Keratinocyte (primary cell): Measurements from ENCODE around the gene BABAM2. TPM values are rescaled to one million over a fixed set of nuclear protein-coding genes. Genes with fewer than 3 reads are reported as not detected.

Experiments used
- DNase-seq: peaks from one replicate; pipeline ENCODE4 v3.0.0-alpha.2; 2011; ENCODE audit warnings: low read depth, missing footprints, low spot score
- FAIRE-seq: peaks from 2 replicates; lab custom pipeline; 2011; peaks lifted over from hg19 to GRCh38; lab: Jason Lieb, UNC
- H2AFZ ChIP-seq: 2 replicates; pipeline ENCODE4 v1.6.0; 2012; ENCODE audit warnings: low read length, control low read depth, inconsistent platforms; ENCODE audit not compliant: control insufficient read depth
- H3K27ac ChIP-seq: 2 replicates; pipeline ENCODE4 v1.5.1; 2011; ENCODE audit warnings: low read length; ENCODE audit not compliant: control insufficient read depth, insufficient read depth
- H3K27me3 ChIP-seq: 3 replicates; pipeline ENCODE4 v1.6.0; 2011; ENCODE audit warnings: low read length; ENCODE audit not compliant: control insufficient read depth, insufficient read depth; ENCODE audit errors: extremely low read depth
- H3K36me3 ChIP-seq, 2 experiments: 2 replicates in 1 of 2; 3 replicates in 1 of 2; pipeline ENCODE4 v1.5.1; 2011; ENCODE audit warnings: low read length in 2 of 2, mild to moderate bottlenecking in 1 of 2; ENCODE audit not compliant: control insufficient read depth in 2 of 2, insufficient read depth in 2 of 2; ENCODE audit errors: extremely low read depth in 1 of 2
- H3K4me1 ChIP-seq: 3 replicates; pipeline ENCODE4 v1.5.1; 2011; ENCODE audit warnings: low read length; ENCODE audit not compliant: control insufficient read depth, insufficient read depth; ENCODE audit errors: extremely low read depth
- H3K4me2 ChIP-seq: 3 replicates; pipeline ENCODE4 v1.6.0; 2011; ENCODE audit warnings: low read depth, low read length; ENCODE audit not compliant: control insufficient read depth, insufficient read depth; ENCODE audit errors: extremely low read depth
- H3K4me3 ChIP-seq, 3 experiments: fragments of 200-600 bp in 1 of 3; sonication (generic) in 1 of 3; 2 replicates in 2 of 3; 3 replicates in 1 of 3; pipeline ENCODE4 v1.5.1; 2011 to 2016; ENCODE audit warnings: low read length in 3 of 3, mild to moderate bottlenecking in 3 of 3, control low read depth in 2 of 3, inconsistent platforms in 1 of 3, low read depth in 1 of 3, mixed read lengths in 1 of 3, mixed run types in 1 of 3, moderate library complexity in 1 of 3; ENCODE audit not compliant: control insufficient read depth in 2 of 3, insufficient read depth in 2 of 3; ENCODE audit errors: extremely low read depth in 1 of 3
- H3K79me2 ChIP-seq: 2 replicates; pipeline ENCODE4 v1.6.0; 2012; ENCODE audit warnings: low read length; ENCODE audit not compliant: control insufficient read depth, insufficient read depth
- H3K9ac ChIP-seq: 3 replicates; pipeline ENCODE4 v1.6.0; 2011; ENCODE audit warnings: low read length; ENCODE audit not compliant: control insufficient read depth, insufficient read depth; ENCODE audit errors: extremely low read depth
- H3K9me1 ChIP-seq: 3 replicates; pipeline ENCODE4 v1.6.0; 2011; ENCODE audit warnings: low read length; ENCODE audit not compliant: control insufficient read depth, insufficient read depth; ENCODE audit errors: extremely low read depth
- H3K9me3 ChIP-seq: 2 replicates; pipeline ENCODE4 v1.5.1; 2012; ENCODE audit warnings: low read depth, low read length; ENCODE audit not compliant: control insufficient read depth
- H4K20me1 ChIP-seq: 3 replicates; pipeline ENCODE4 v1.6.0; 2011; ENCODE audit warnings: low read length; ENCODE audit not compliant: control insufficient read depth, insufficient read depth; ENCODE audit errors: extremely low read depth
- EZH2 ChIP-seq: IDR thresholded peaks from one replicate; pipeline ENCODE4 v1.6.1; 2012; ENCODE audit warnings: inconsistent platforms, mild to moderate bottlenecking, low read length, moderate library complexity
- dilution Hi-C: fragments of 300-500 bp; cut with MboI; formaldehyde crosslinking; loops from one replicate; pipeline ENCODE4 v1.7.0; 2020; ENCODE audit warnings: low sequenced_read_pairs; ENCODE audit not compliant: extremely low pct_ligation_motif_present
- polyA plus RNA-seq, 5 experiments: library from polyadenylated mRNA; depleted of rRNA in 3 of 5; stranded (reverse) in 3 of 5; stranded (forward) in 1 of 5; unstranded in 1 of 5; fragments of >200 nt; gene quantifications; 1 replicate in 1 of 5; 2 replicates in 3 of 5; 3 replicates in 1 of 5; pipeline versions ENCODE4 v1.2.1 to v1.2.3, GENCODE V29; 2011 to 2012; ENCODE audit warnings: missing spikeins in 2 of 5, low read depth in 1 of 5, low replicate concordance in 1 of 5
- TF ChIP-seq, protein P1 (sequence below), 3 experiments: IDR thresholded peaks in 1 of 3; conservative IDR thresholded peaks in 1 of 3; optimal IDR thresholded peaks in 1 of 3; 2 replicates in 2 of 3; 3 replicates in 1 of 3; pipeline versions ENCODE3 to v1.5.1; 2011; ENCODE audit warnings: low read length in 3 of 3, mild to moderate bottlenecking in 3 of 3, moderate library complexity in 2 of 3, control low read depth in 1 of 3, inconsistent platforms in 1 of 3; ENCODE audit not compliant: insufficient read depth in 2 of 3; ENCODE audit errors: extremely low read depth in 1 of 3

BABAM2 gene
- polyA plus RNA-seq, 1 donor (not counting 4 experiments of a cell fraction or from before 2014, with no cell fraction given), result 29.8 TPM

DNA sequence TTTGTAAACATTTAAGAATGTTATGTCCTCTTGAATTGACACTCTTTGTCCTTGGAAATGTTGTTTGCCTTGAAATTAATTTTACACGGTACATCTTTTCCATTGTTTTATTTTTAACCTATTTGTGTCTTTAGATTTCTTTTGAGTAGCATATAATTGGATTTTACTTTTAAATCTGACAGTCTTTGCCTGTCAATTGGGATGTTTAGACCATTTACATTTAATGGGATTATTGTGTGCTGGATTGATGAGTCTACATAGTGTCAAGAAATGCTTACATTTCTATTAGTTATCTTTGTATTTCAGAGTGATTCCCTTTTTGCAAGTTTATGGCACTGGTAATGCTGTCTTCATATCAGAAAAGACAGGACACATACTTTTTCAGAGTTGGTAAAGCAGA is 61.5 kb downstream of the BABAM2 start:
- dilution Hi-C loops, result no loop called here
- no peak overlapping the region for H3K27ac ChIP-seq
- H3K4me1 ChIP-seq, result peaks cover 40% of the 10 kb centered on the region
- H2AFZ ChIP-seq, result no peak overlapping the region
- no peak for DNase-seq
- no peak for FAIRE-seq
- no peak overlapping the region for H3K4me3 ChIP-seq
- no peaks in the 10 kb centered on the region for H3K36me3 ChIP-seq
- no peaks in the 10 kb centered on the region for H4K20me1 ChIP-seq
- H3K9me3 ChIP-seq, result no peaks in the 10 kb centered on the region
- no peak for TF ChIP-seq EZH2
- TF ChIP-seq, protein P1, sequence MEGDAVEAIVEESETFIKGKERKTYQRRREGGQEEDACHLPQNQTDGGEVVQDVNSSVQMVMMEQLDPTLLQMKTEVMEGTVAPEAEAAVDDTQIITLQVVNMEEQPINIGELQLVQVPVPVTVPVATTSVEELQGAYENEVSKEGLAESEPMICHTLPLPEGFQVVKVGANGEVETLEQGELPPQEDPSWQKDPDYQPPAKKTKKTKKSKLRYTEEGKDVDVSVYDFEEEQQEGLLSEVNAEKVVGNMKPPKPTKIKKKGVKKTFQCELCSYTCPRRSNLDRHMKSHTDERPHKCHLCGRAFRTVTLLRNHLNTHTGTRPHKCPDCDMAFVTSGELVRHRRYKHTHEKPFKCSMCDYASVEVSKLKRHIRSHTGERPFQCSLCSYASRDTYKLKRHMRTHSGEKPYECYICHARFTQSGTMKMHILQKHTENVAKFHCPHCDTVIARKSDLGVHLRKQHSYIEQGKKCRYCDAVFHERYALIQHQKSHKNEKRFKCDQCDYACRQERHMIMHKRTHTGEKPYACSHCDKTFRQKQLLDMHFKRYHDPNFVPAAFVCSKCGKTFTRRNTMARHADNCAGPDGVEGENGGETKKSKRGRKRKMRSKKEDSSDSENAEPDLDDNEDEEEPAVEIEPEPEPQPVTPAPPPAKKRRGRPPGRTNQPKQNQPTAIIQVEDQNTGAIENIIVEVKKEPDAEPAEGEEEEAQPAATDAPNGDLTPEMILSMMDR (optimal IDR thresholded peaks at IDR 0.05 in 1 of 3, IDR thresholded peaks at IDR 0.05 in 1 of 3, conservative IDR thresholded peaks at IDR 0.05 in 1 of 3; ENCODE audit: extremely low read depth in 1 of 3, insufficient read depth in 2 of 3, low read length in 3 of 3), result no peak
- peaks cover 2% of the 10 kb centered on the region for H3K79me2 ChIP-seq
- no peaks in the 10 kb centered on the region for H3K27me3 ChIP-seq
- H3K9me1 ChIP-seq, result no peaks in the 10 kb centered on the region
- H3K9ac ChIP-seq, result no peak overlapping the region
- H3K4me2 ChIP-seq, result no peak overlapping the region

DNA sequence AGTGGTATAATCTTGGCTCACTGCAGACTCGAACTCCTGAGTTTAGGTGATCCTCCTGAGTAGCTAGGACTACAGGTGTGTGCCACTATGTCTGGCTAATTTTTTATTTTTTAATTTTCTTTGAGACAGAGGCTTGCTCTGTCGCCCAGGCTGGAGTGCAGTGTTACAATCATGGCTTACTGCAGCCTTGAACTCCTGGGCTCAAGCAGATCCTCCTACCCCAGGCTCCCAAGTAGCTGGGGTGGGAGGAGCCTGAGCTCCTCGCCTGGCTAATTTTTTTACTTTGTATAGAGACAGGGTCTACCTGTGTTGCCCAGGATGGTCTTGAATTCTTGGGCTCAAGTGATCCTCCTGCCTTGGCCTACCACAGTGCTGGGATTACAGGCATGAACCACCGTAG is 62.5 kb downstream of the BABAM2 start:
- no peak for DNase-seq
- Histone ChIP-seq H3K9ac (no peak overlapping the region), H3K27ac (no peak overlapping the region), H3K4me3 (no peak overlapping the region), H3K4me2 (no peak overlapping the region), H3K27me3 (no peaks in the 10 kb centered on the region), H3K9me3 (no peaks in the 10 kb centered on the region), H3K4me1 (peaks cover 43% of the 10 kb centered on the region), H4K20me1 (no peaks in the 10 kb centered on the region), H3K9me1 (no peaks in the 10 kb centered on the region), H2AFZ (no peak overlapping the region), H3K36me3 (no peaks in the 10 kb centered on the region), H3K79me2 (peaks cover 2% of the 10 kb centered on the region)
- dilution Hi-C loops, result no loop called here
- no peak for FAIRE-seq
- no peak for TF ChIP-seq EZH2
- TF ChIP-seq, protein P1 (optimal IDR thresholded peaks at IDR 0.05 in 1 of 3, IDR thresholded peaks at IDR 0.05 in 1 of 3, conservative IDR thresholded peaks at IDR 0.05 in 1 of 3; ENCODE audit: extremely low read depth in 1 of 3, insufficient read depth in 2 of 3, low read length in 3 of 3), result no peak
